Naive thymus-derived CD4-positive, alpha-beta T cell (primary cell): Measurements from ENCODE around the gene USP13. TPM values are rescaled to one million over a fixed set of nuclear protein-coding genes. Genes with fewer than 3 reads are reported as not detected.
A peak's percentile ranks its signal among the peaks of the same experiment; 100 is the strongest.

Source experiments
- ATAC-seq: fragments of 150-1000 bp; cut with Tn5 transposase; 2 replicates; pipeline ENCODE4 v1.10.0; 2021; ENCODE audit warnings: mild to moderate bottlenecking, moderate library complexity
- CTCF ChIA-PET: fragments of 350-600 bp; sonication (Branson Sonifier 250); formaldehyde crosslinking; loops from one replicate; lab custom pipeline; 2021; ENCODE audit warnings: antibody characterized with exemption; lab: Charles Lee
- POLR2A ChIA-PET: fragments of 350-600 bp; sonication (Branson Sonifier 250); formaldehyde crosslinking; loops from one replicate; lab custom pipeline; 2021; ENCODE audit warnings: antibody characterized with exemption, inconsistent platforms; lab: Charles Lee
- DNase-seq, 9 donors: peaks; one replicate each; pipeline versions ENCODE4 v3.0.0 to v3.0.0-alpha.2; 2020 to 2022; ENCODE audit warnings: mixed read lengths in 1 of 9
- H3K27ac ChIP-seq: one replicate; pipeline ENCODE4 v1.7.0; 2013; ENCODE audit warnings: mild to moderate bottlenecking, low read depth, low read length, moderate library complexity
- H3K27me3 ChIP-seq, 2 donors: one replicate each; pipeline ENCODE4 v1.7.0; 2013; ENCODE audit warnings: low read length in 2 of 2, mild to moderate bottlenecking in 2 of 2, moderate library complexity in 2 of 2; ENCODE audit not compliant: control insufficient read depth in 2 of 2, insufficient read depth in 2 of 2
- H3K36me3 ChIP-seq, 3 experiments: 1 replicate in 2 of 3; 2 replicates in 1 of 3; pipeline ENCODE4 v1.7.0; 2013; ENCODE audit warnings: low read length in 3 of 3, mild to moderate bottlenecking in 3 of 3, moderate library complexity in 1 of 3; ENCODE audit not compliant: insufficient read depth in 3 of 3, control insufficient read depth in 2 of 3
- H3K4me1 ChIP-seq, 2 donors: one replicate each; pipeline ENCODE4 v1.7.0; 2013; ENCODE audit warnings: low read length in 2 of 2, mild to moderate bottlenecking in 2 of 2, moderate library complexity in 1 of 2; ENCODE audit not compliant: control insufficient read depth in 2 of 2, insufficient read depth in 2 of 2
- H3K4me3 ChIP-seq: 2 replicates; pipeline ENCODE4 v1.7.0; 2013; ENCODE audit warnings: mild to moderate bottlenecking, low read length
- H3K9me3 ChIP-seq, 3 experiments: 1 replicate in 2 of 3; 2 replicates in 1 of 3; pipeline ENCODE4 v1.7.0; 2013; ENCODE audit warnings: low read length in 3 of 3; ENCODE audit not compliant: control insufficient read depth in 2 of 3
- H3K27ac Mint-ChIP-seq, 9 donors: one replicate each; pipeline ENCODE4 v1.8.0; 2020 to 2022; ENCODE audit warnings: mixed read lengths in 9 of 9, mild to moderate bottlenecking in 8 of 9, moderate library complexity in 5 of 9, inconsistent platforms in 2 of 9
- H3K27me3 Mint-ChIP-seq, 5 donors: one replicate each; pipeline ENCODE4 v1.8.0; 2021 to 2022; ENCODE audit warnings: mixed read lengths in 5 of 5, mild to moderate bottlenecking in 1 of 5
- H3K36me3 Mint-ChIP-seq, 5 donors: one replicate each; pipeline ENCODE4 v1.8.0; 2020 to 2022; ENCODE audit warnings: mixed read lengths in 5 of 5, mild to moderate bottlenecking in 3 of 5, inconsistent platforms in 1 of 5
- H3K4me1 Mint-ChIP-seq, 7 donors: one replicate each; pipeline ENCODE4 v1.8.0; 2020 to 2022; ENCODE audit warnings: mixed read lengths in 7 of 7, mild to moderate bottlenecking in 3 of 7, inconsistent platforms in 1 of 7
- H3K4me3 Mint-ChIP-seq, 10 donors: one replicate each; pipeline ENCODE4 v1.8.0; 2020 to 2022; ENCODE audit warnings: mild to moderate bottlenecking in 10 of 10, mixed read lengths in 10 of 10, moderate library complexity in 6 of 10, inconsistent platforms in 2 of 10
- H3K9me3 Mint-ChIP-seq, 11 donors: one replicate each; pipeline ENCODE4 v1.8.0; 2020 to 2022; ENCODE audit warnings: mixed read lengths in 11 of 11, mild to moderate bottlenecking in 4 of 11, inconsistent platforms in 1 of 11, moderate library complexity in 1 of 11
- intact Hi-C, 2 donors: fragments of 100-400 bp; cut with micrococcal nuclease; formaldehyde crosslinking; loops; one replicate each; pipeline ENCODE4 v1.15.1; 2023
- polyA plus RNA-seq, 2 donors: library from polyadenylated mRNA; unstranded; fragments of 300-500 nt; fragmentation: Illumina TruSeq; gene quantifications; one replicate each; pipeline ENCODE4 v1.2.3, GENCODE V29; 2021
- total RNA-seq, 6 experiments: library from RNA in 5 of 6; stranded (reverse) in 5 of 6; gene quantifications; 1 replicate in 5 of 6; 2 replicates in 1 of 6; pipeline ENCODE4 v1.2.3 and lab custom pipeline; 2021 to 2026

USP13 gene
- total and polyA plus RNA-seq, 7 experiments from 2014 or later, result 5.7 to 9.1 (median 7.7) TPM

- Histone ChIP-seq H3K36me3 (peaks cover 0 to 33% (median 0%) of the 10 kb centered on the region in 3 experiments), H3K9me3 (no peaks in the 10 kb centered on the region), H3K4me1 (no peaks in the 10 kb centered on the region), H3K4me3 (no peak overlapping the region), H3K27ac (no peak overlapping the region), H3K27me3 (no peaks in the 10 kb centered on the region)
- H3K9me3 Mint-ChIP-seq, result no peaks in the 10 kb centered on the region
- H3K36me3 Mint-ChIP-seq, result peaks cover 0 to 54% (median 37%) of the 10 kb centered on the region in 5 donors
- no peak for DNase-seq
- no peaks in the 10 kb centered on the region for H3K27me3 Mint-ChIP-seq
- H3K4me1 Mint-ChIP-seq, result no peaks in the 10 kb centered on the region
- ChIA-PET POLR2A (no interaction called here), CTCF (no interaction called here)
- H3K4me3 Mint-ChIP-seq, result no peak overlapping the region
- no peak overlapping the region for H3K27ac Mint-ChIP-seq
- ATAC-seq, result no peak
- intact Hi-C loops, result no loop called here
These were observed 57.2 kb downstream of the USP13 start for GRCh38 chr3:179710079-179710478.

DNA sequence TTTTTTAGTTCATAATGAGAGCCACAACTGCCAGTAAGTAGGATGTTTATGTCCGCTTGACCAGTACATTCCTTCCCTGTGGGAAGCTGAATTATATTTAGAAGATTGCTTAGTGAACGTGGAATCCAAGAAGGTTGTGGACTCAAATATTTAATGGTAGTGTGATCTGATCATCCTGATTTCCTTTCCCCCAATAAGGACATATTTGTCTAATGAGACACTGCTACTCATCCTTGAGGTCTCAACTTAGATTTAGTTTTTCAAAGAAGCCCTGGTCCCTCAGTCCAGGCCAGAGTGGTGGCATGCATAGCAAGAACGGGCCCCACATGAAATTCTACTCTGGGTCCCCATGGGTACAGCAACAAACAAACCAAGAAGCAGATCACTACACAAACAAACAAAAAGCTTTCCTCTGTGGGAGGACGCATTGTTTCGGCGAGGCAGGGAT is 60.8 kb downstream of the USP13 start:
- H3K4me1 Mint-ChIP-seq, result no peaks in the 10 kb centered on the region

DNA sequence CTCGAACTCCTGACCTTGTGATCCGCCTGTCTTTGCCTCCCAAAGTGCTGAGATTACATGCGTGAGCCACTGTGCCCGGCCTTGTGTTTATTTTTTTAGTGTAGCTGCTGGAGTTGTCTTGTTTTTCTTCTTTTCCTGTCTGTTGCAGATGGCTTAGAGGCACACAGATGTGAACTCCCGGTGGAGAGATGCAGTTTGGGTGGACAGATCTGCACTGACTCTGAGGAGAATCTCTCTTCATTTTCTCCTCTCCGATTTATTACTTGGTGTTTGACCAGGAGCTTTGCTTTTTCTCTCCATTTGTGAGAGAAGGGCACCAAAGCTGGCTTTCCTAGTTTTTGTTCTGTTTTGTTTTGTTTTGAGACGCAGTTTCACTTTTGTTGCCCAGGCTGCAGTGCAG is 62.7 kb downstream of the USP13 start:
- H3K4me3 Mint-ChIP-seq, result no peak overlapping the region
- no peaks in the 10 kb centered on the region for H3K9me3 ChIP-seq
- ChIA-PET CTCF (no interaction called here), POLR2A (no interaction called here)
- ATAC-seq, result no peak
- peaks cover 2 to 44% (median 24%) of the 10 kb centered on the region in 5 donors for H3K36me3 Mint-ChIP-seq
- no peak for DNase-seq
- intact Hi-C loops, result no loop called here
- no peaks in the 10 kb centered on the region for H3K4me1 Mint-ChIP-seq
- H3K27ac Mint-ChIP-seq, result peak overlapping the region in 1 of 9 donors; percentile 19
- no peaks in the 10 kb centered on the region for H3K4me1 ChIP-seq
- no peaks in the 10 kb centered on the region for H3K9me3 Mint-ChIP-seq
- peaks cover 0 to 6% (median 0%) of the 10 kb centered on the region in 3 experiments for H3K36me3 ChIP-seq
- H3K4me3 ChIP-seq, result no peak overlapping the region
- H3K27me3 Mint-ChIP-seq, result no peaks in the 10 kb centered on the region
- H3K27ac ChIP-seq, result no peak overlapping the region
- no peaks in the 10 kb centered on the region for H3K27me3 ChIP-seq

More for the DNA sequence above, 60.8 kb downstream of the USP13 start:
- H3K4me3 Mint-ChIP-seq, result no peak overlapping the region
- POLR2A ChIA-PET, result no interaction called here
- H3K27me3 Mint-ChIP-seq, result no peaks in the 10 kb centered on the region
- peaks cover 0 to 46% (median 30%) of the 10 kb centered on the region in 5 donors for H3K36me3 Mint-ChIP-seq
- no peaks in the 10 kb centered on the region for H3K4me1 ChIP-seq
- H3K27ac ChIP-seq, result no peak overlapping the region
- H3K27me3 ChIP-seq, result no peaks in the 10 kb centered on the region
- DNase-seq, result no peak
- CTCF ChIA-PET, result interaction anchor here (0.6 kb wide), 1 partner anchor 177 kb away, joined by 5 read pairs; no protein-coding TSS in a partner anchor
- no peaks in the 10 kb centered on the region for H3K9me3 ChIP-seq
- no peak for ATAC-seq
- no peak overlapping the region for H3K27ac Mint-ChIP-seq
- no peaks in the 10 kb centered on the region for H3K9me3 Mint-ChIP-seq
- H3K4me3 ChIP-seq, result no peak overlapping the region
- H3K36me3 ChIP-seq, result peaks cover 0 to 18% (median 0%) of the 10 kb centered on the region in 3 experiments
- intact Hi-C loops, result no loop called here

DNA sequence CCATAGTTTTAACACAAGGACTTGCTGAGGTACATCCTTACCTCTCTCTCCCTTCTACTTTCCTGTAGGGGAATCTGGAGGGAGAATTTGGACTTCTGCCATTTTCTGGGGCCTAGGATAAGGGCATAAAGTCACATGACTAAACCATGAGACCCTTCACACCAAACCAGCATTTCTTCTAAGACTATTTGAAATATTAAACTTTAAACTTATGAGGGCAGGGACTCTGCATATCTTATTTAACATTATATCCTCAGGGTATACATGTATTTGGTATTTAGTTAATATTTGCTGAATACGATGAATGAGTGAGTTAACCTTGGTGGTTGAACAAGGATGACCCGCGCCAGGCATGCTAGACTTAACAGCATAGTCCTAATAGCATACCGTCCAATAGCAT is 63.4 kb downstream of the USP13 start:
- Histone ChIP-seq H3K27me3 (no peaks in the 10 kb centered on the region), H3K36me3 (peaks cover 0 to 4% (median 0%) of the 10 kb centered on the region in 3 experiments), H3K4me1 (no peaks in the 10 kb centered on the region), H3K27ac (no peak overlapping the region), H3K9me3 (no peaks in the 10 kb centered on the region), H3K4me3 (no peak overlapping the region)
- peaks cover 0 to 45% (median 27%) of the 10 kb centered on the region in 5 donors for H3K36me3 Mint-ChIP-seq
- DNase-seq (no peak), ATAC-seq (no peak)
- POLR2A ChIA-PET, result no interaction called here
- H3K9me3 Mint-ChIP-seq, result no peaks in the 10 kb centered on the region
- H3K4me1 Mint-ChIP-seq, result no peaks in the 10 kb centered on the region
- intact Hi-C loops, result no loop called here
- CTCF ChIA-PET, result no interaction called here
- no peaks in the 10 kb centered on the region for H3K27me3 Mint-ChIP-seq
- H3K27ac Mint-ChIP-seq, result no peak overlapping the region
- no peak overlapping the region for H3K4me3 Mint-ChIP-seq

- Histone ChIP-seq H3K27ac (no peak overlapping the region), H3K27me3 (no peaks in the 10 kb centered on the region), H3K4me1 (no peaks in the 10 kb centered on the region), H3K36me3 (peaks cover 0 to 7% (median 0%) of the 10 kb centered on the region in 3 experiments), H3K9me3 (no peaks in the 10 kb centered on the region), H3K4me3 (no peak overlapping the region)
- Mint-ChIP-seq H3K27ac (peak overlapping the region in 1 of 9 donors; percentile 38), H3K27me3 (no peaks in the 10 kb centered on the region), H3K4me1 (no peaks in the 10 kb centered on the region), H3K36me3 (peaks cover 2 to 50% (median 31%) of the 10 kb centered on the region in 5 donors), H3K4me3 (no peak overlapping the region), H3K9me3 (no peaks in the 10 kb centered on the region)
- no peak for DNase-seq
- intact Hi-C loops, result no loop called here
- POLR2A ChIA-PET, result no interaction called here
- CTCF ChIA-PET, result no interaction called here
- no peak for ATAC-seq
These were observed 64.0 kb downstream of the USP13 start for GRCh38 chr3:179716811-179717210.

- Mint-ChIP-seq H3K27ac (peak overlapping the region in 1 of 9 donors; percentile 38), H3K36me3 (peaks cover 2 to 53% (median 34%) of the 10 kb centered on the region in 5 donors), H3K4me1 (no peaks in the 10 kb centered on the region), H3K27me3 (no peaks in the 10 kb centered on the region), H3K4me3 (no peak overlapping the region), H3K9me3 (no peaks in the 10 kb centered on the region)
- CTCF ChIA-PET, result no interaction called here
- H3K4me3 ChIP-seq, result no peak overlapping the region
- DNase-seq (no peak), ATAC-seq (no peak)
- peaks cover 0 to 10% (median 3%) of the 10 kb centered on the region in 3 experiments for H3K36me3 ChIP-seq
- POLR2A ChIA-PET, result no interaction called here
- H3K9me3 ChIP-seq, result no peaks in the 10 kb centered on the region
- intact Hi-C loops, result no loop called here
- H3K27ac ChIP-seq, result no peak overlapping the region
- H3K27me3 ChIP-seq, result no peaks in the 10 kb centered on the region
- H3K4me1 ChIP-seq, result no peaks in the 10 kb centered on the region
These were observed 64.4 kb downstream of the USP13 start for GRCh38 chr3:179717219-179717618.

- POLR2A ChIA-PET, result no interaction called here
- no peaks in the 10 kb centered on the region for H3K27me3 ChIP-seq
- DNase-seq (no peak), ATAC-seq (no peak)
- no peaks in the 10 kb centered on the region for H3K4me1 ChIP-seq
- CTCF ChIA-PET, result no interaction called here
- Mint-ChIP-seq H3K27ac (no peak overlapping the region), H3K36me3 (peaks cover 4 to 61% (median 36%) of the 10 kb centered on the region in 5 donors), H3K27me3 (no peaks in the 10 kb centered on the region), H3K4me1 (no peaks in the 10 kb centered on the region), H3K4me3 (no peak overlapping the region), H3K9me3 (no peaks in the 10 kb centered on the region)
- intact Hi-C loops, result no loop called here
- no peak overlapping the region for H3K4me3 ChIP-seq
- no peak overlapping the region for H3K27ac ChIP-seq
- no peaks in the 10 kb centered on the region for H3K9me3 ChIP-seq
- H3K36me3 ChIP-seq, result peaks cover 0 to 10% (median 3%) of the 10 kb centered on the region in 3 experiments
These were observed 66.4 kb downstream of the USP13 start for GRCh38 chr3:179719048-179719734.
